CD4-positive, alpha-beta T cell (primary cell): ENCODE results near the gene ZNF688. TPM values are rescaled to one million over a fixed set of nuclear protein-coding genes. Genes with fewer than 3 reads are reported as not detected.

Source experiments
- ATAC-seq: fragments of 200-7000 bp; cut with Tn5 transposase; one replicate; pipeline ENCODE4 v1.10.0; 2022; ENCODE audit warnings: mild to moderate bottlenecking; ENCODE audit not compliant: poor library complexity
- CTCF ChIA-PET: fragments of 350-600 bp; sonication (Branson Sonifier 250); formaldehyde crosslinking; loops from one replicate; lab custom pipeline; 2021; ENCODE audit warnings: antibody characterized with exemption, inconsistent platforms; lab: Charles Lee
- POLR2A ChIA-PET: fragments of 350-600 bp; sonication (Branson Sonifier 250); formaldehyde crosslinking; loops from one replicate; lab custom pipeline; 2021; ENCODE audit warnings: antibody characterized with exemption, inconsistent platforms; lab: Charles Lee
- DNase-seq, 14 experiments: peaks; one replicate each; pipeline ENCODE4 v3.0.0-alpha.2; 2013 to 2020; ENCODE audit warnings: mixed read lengths in 2 of 14
- H3K27ac ChIP-seq, 2 donors: one replicate each; pipeline versions ENCODE4 v1.5.1 to v1.7.0; 2013; ENCODE audit warnings: low read length in 2 of 2, low read depth in 1 of 2, mild to moderate bottlenecking in 1 of 2
- H3K27me3 ChIP-seq, 2 experiments: 1 replicate in 1 of 2; 2 replicates in 1 of 2; pipeline versions ENCODE4 v1.6.1 to v1.7.0; 2013; ENCODE audit warnings: low read length in 2 of 2, control low read depth in 1 of 2, mild to moderate bottlenecking in 1 of 2, moderate library complexity in 1 of 2; ENCODE audit not compliant: insufficient read depth in 2 of 2, control insufficient read depth in 1 of 2
- H3K36me3 ChIP-seq: one replicate; pipeline ENCODE4 v1.6.1; 2013; ENCODE audit warnings: low read length, control low read depth; ENCODE audit not compliant: insufficient read depth
- H3K4me1 ChIP-seq: one replicate; pipeline ENCODE4 v1.6.1; 2013; ENCODE audit warnings: low read length, control low read depth; ENCODE audit not compliant: insufficient read depth
- H3K4me3 ChIP-seq: one replicate; pipeline ENCODE4 v1.5.1; 2013; ENCODE audit warnings: mild to moderate bottlenecking, low read length, moderate library complexity
- H3K9me3 ChIP-seq, 2 experiments: 1 replicate in 1 of 2; 2 replicates in 1 of 2; pipeline versions ENCODE4 v1.6.1 to v1.7.0; 2013; ENCODE audit warnings: low read length in 2 of 2, mild to moderate bottlenecking in 2 of 2, control low read depth in 1 of 2, moderate library complexity in 1 of 2; ENCODE audit not compliant: control insufficient read depth in 1 of 2, insufficient read depth in 1 of 2
- H3K27ac Mint-ChIP-seq: one replicate; pipeline ENCODE4 v1.8.0; 2020; ENCODE audit warnings: mixed read lengths
- H3K27me3 Mint-ChIP-seq: one replicate; pipeline ENCODE4 v1.8.0; 2021; ENCODE audit warnings: mixed read lengths
- H3K36me3 Mint-ChIP-seq: one replicate; pipeline ENCODE4 v1.8.0; 2021; ENCODE audit warnings: low read depth, mixed read lengths
- H3K4me1 Mint-ChIP-seq: one replicate; pipeline ENCODE4 v1.8.0; 2021; ENCODE audit warnings: low read depth, mixed read lengths
- H3K4me3 Mint-ChIP-seq: one replicate; pipeline ENCODE4 v1.8.0; 2020; ENCODE audit warnings: mild to moderate bottlenecking, mixed read lengths
- H3K9me3 Mint-ChIP-seq: one replicate; pipeline ENCODE4 v1.8.0; 2020; ENCODE audit warnings: mixed read lengths
- CTCF ChIP-seq: fragments of 200-600 bp; IDR thresholded peaks from one replicate; pipeline ENCODE4 v1.8.0; 2022; ENCODE audit warnings: antibody characterized with exemption, mild to moderate bottlenecking
- intact Hi-C, 2 experiments: fragments of 100-400 bp; cut with DNase I in 1 of 2; cut with micrococcal nuclease in 1 of 2; formaldehyde crosslinking; loops; one replicate each; pipeline versions ENCODE4 v1.15.1 to v1.9.0; 2023 to 2025; cut with DNase I, micrococcal nuclease
- total RNA-seq, 174 experiments: library from RNA in 2 of 174; stranded (reverse) in 2 of 174; gene quantifications; one replicate each; pipeline ENCODE4 v1.2.3 and lab custom pipeline; 2021 to 2026

The ZNF688 gene
- total RNA-seq, 2 experiments from 2014 or later: 8.8 to 9.6 TPM

GRCh38 chr16:30554557-30555314, 16.8 kb downstream of the ZNF688 start:
- peaks cover 80% of the 10 kb centered on the region for H3K4me1 ChIP-seq
- H3K27me3 Mint-ChIP-seq: no peaks in the 10 kb centered on the region
- H3K36me3 ChIP-seq: peaks cover 35% of the 10 kb centered on the region
- no peak overlapping the region for H3K4me3 ChIP-seq
- no peaks in the 10 kb centered on the region for H3K27me3 ChIP-seq
- peak overlapping the region; percentile 48 for H3K4me3 Mint-ChIP-seq
- intact Hi-C loops: loop anchor here in 1 of 2 experiments (5.0 kb wide), 5 partner anchors 43 to 197 kb away; partner anchors contain the start of genes CD2BP2, DCTPP1 and SEPHS2
- H3K4me1 Mint-ChIP-seq: peaks cover 55% of the 10 kb centered on the region
- peak overlapping the region; percentile 89 for H3K27ac Mint-ChIP-seq
- POLR2A ChIA-PET: interaction anchor here (0.8 to 2.7 kb wide), 4 partner anchors 17 to 96 kb away, joined by 3 to 12 read pairs (median 3); partner anchors contain the start of genes ZNF688 and ZNF747
- H3K27ac ChIP-seq: no peak overlapping the region
- H3K9me3 ChIP-seq: no peaks in the 10 kb centered on the region
- no peak for DNase-seq
- no peak for TF ChIP-seq CTCF
- no peak for ATAC-seq
- H3K36me3 Mint-ChIP-seq: peaks cover 44% of the 10 kb centered on the region
- no peaks in the 10 kb centered on the region for H3K9me3 Mint-ChIP-seq
- CTCF ChIA-PET: interaction anchor here (1.1 to 5.8 kb wide), 2 partner anchors 20 to 44 kb away, joined by 4 to 40 read pairs; partner anchors contain the start of gene ZNF747

- Histone ChIP-seq H3K36me3 (peaks cover 35% of the 10 kb centered on the region), H3K27ac (peak overlapping the region; percentile 48 to 56), H3K27me3 (no peaks in the 10 kb centered on the region), H3K4me3 (no peak overlapping the region), H3K9me3 (no peaks in the 10 kb centered on the region), H3K4me1 (peaks cover 78% of the 10 kb centered on the region)
- H3K36me3 Mint-ChIP-seq: peaks cover 44% of the 10 kb centered on the region
- intact Hi-C loops: no loop called here
- DNase-seq (no peak), ATAC-seq (no peak)
- no peaks in the 10 kb centered on the region for H3K27me3 Mint-ChIP-seq
- H3K4me1 Mint-ChIP-seq: peaks cover 52% of the 10 kb centered on the region
- ChIA-PET CTCF (interaction anchor here (5.8 kb wide), 1 partner anchor 19 kb away, joined by 40 read pairs; the partner anchor contains the start of gene ZNF747), POLR2A (interaction anchor here (1.2 to 2.7 kb wide), 2 partner anchors 18 to 124 kb away, joined by 4 to 12 read pairs; partner anchors contain the start of genes DCTPP1 and ZNF688)
- H3K27ac Mint-ChIP-seq: peak overlapping the region; percentile 89
- H3K9me3 Mint-ChIP-seq: no peaks in the 10 kb centered on the region
- TF ChIP-seq CTCF: no peak
- H3K4me3 Mint-ChIP-seq: peak overlapping the region; percentile 50
Observed at GRCh38 chr16:30553393-30553899, 18.1 kb downstream of the ZNF688 start.

- intact Hi-C loops: no loop called here
- Histone ChIP-seq H3K36me3 (peaks cover 35% of the 10 kb centered on the region), H3K9me3 (no peaks in the 10 kb centered on the region), H3K27ac (peak overlapping the region; percentile 48 to 56), H3K27me3 (no peaks in the 10 kb centered on the region), H3K4me1 (peaks cover 78% of the 10 kb centered on the region), H3K4me3 (no peak overlapping the region)
- ChIA-PET POLR2A (interaction anchor here (1.2 to 2.7 kb wide), 2 partner anchors 19 to 123 kb away, joined by 4 to 12 read pairs; partner anchors contain the start of genes DCTPP1 and ZNF688), CTCF (interaction anchor here (5.8 kb wide), 1 partner anchor 18 kb away, joined by 40 read pairs; the partner anchor contains the start of gene ZNF747)
- H3K36me3 Mint-ChIP-seq: peaks cover 39% of the 10 kb centered on the region
- no peaks in the 10 kb centered on the region for H3K9me3 Mint-ChIP-seq
- ATAC-seq (no peak), DNase-seq (peak in 1 of 14 experiments; percentile 14)
- H3K27ac Mint-ChIP-seq: peak overlapping the region; percentile 89
- H3K27me3 Mint-ChIP-seq: no peaks in the 10 kb centered on the region
- TF ChIP-seq CTCF: no peak
- peaks cover 50% of the 10 kb centered on the region for H3K4me1 Mint-ChIP-seq
- peak overlapping the region; percentile 50 for H3K4me3 Mint-ChIP-seq
Observed at GRCh38 chr16:30552956-30553355, 18.6 kb downstream of the ZNF688 start.
